DMS153 (cell line): ENCODE data around the gene GHRHR.

Source experiments
- DNase-seq: peaks from one replicate; lab custom pipeline; 2025; lab: John Stamatoyannopoulos, UW

Gene GHRHR

DNA sequence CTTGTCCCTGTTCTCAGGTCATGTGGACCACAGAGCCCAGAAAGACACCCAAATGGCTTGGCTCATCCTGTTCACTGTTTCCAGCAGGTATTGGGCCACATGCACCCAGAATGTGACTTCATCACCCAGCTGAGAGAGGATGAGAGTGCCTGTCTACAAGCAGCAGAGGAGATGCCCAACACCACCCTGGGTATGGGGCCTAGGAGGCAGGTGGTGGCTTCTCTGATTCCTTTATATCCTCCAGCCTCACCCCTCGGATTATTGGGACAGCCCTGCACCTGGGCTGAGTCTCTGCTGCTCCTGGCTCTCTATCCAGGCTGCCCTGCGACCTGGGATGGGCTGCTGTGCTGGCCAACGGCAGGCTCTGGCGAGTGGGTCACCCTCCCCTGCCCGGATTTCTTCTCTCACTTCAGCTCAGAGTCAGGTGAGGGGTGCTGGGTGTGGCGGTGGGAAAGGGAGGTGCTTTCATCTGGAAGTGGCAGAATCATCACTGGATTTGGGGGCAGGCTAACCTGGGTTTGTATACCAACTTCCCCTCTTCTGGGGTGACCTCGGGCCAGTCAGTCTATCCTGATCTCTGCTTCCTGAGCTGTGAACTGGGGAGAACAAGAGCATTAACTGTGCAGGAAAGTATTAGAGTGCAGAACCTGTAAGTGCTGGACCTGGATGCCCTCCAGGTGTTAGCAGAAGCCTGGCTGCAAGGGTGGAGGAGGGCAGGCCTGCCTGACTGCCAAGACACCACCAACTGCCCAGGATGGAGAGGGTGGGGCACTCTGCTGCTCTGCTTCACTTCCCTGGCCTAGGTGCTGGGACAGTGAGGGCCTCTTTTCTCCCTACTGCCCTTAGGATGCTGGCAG is 5.2 kb downstream of the GHRHR start:
- peak; percentile 17 for DNase-seq

DNA sequence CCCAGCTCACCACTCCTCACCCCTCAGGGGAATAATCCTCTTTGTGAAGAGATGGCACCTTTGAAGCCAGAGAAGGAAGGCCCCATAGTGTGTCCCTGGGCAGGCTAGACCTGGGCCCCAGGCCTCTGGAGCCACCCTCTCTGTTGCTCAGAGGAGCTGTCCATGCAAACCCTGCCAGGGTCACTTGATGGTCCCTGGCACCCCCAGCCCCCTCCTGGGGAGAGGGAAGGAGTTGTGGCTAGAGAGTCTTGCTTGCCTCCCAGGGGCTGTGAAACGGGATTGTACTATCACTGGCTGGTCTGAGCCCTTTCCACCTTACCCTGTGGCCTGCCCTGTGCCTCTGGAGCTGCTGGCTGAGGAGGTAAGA is 5.8 kb downstream of the GHRHR start:
- no peak for DNase-seq

GRCh38 chr7:30970074-30970473 is 6.3 kb downstream of the GHRHR start:
- no peak for DNase-seq

DNA sequence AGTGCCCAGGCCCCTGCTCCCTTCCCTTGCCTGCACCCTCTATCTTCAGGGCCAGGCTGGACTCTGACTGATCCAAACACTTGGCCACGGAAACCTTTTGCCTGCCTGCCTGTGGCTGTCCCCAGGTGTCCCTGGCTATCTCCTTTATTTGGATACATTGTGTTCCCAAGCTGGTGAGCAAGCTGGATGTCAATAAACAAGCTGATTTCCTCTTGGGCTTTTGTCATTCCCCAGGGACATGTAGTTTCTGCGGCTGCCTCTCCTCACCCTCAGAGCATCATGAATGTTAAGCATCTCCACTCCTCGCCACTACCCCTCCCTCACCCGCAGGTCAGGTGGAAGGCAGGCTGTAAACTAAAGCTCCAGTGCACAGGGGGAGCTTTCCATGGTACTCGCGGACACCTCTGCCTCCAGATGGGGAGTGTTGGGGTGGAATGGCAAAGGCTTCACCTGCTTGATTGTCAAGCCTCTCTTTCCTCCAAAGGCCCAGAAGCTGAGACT is 6.9 kb downstream of the GHRHR start:
- peak; percentile 99 for DNase-seq

- DNase-seq: no peak
These were observed 7.7 kb downstream of the GHRHR start for GRCh38 chr7:30971440-30971839.

DNA sequence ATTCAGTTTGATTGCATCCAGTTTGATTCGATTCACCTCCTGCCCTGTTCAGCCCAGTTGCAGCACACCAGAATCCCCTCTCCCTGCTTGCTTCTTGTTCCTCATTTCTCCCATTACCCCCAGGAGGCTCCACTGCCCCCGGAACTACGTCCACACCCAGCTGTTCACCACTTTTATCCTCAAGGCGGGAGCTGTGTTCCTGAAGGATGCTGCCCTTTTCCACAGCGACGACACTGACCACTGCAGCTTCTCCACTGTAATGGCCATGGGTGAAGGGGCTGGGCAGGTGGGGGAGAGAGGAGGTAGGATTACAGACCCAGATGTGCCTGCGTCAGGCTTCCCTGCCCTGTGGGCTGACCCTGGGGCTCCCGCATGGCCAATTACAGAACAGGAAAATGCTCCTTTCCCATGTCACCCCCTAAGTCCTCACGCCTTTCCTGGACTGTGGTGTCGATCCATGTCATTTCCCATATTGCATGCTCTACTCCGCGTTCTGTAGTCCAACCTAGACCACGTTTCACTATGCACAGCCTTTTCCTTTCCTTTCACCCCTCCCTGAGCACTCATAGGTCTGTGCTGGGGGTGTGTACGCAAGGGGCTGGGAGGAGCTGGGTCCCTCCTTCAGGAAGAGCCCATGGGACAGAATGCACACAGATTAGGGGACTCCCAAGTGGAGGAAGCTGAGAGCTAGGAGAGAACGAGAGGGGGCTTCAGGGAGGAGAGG is 8.2 kb downstream of the GHRHR start:
- DNase-seq: no peak

DNA sequence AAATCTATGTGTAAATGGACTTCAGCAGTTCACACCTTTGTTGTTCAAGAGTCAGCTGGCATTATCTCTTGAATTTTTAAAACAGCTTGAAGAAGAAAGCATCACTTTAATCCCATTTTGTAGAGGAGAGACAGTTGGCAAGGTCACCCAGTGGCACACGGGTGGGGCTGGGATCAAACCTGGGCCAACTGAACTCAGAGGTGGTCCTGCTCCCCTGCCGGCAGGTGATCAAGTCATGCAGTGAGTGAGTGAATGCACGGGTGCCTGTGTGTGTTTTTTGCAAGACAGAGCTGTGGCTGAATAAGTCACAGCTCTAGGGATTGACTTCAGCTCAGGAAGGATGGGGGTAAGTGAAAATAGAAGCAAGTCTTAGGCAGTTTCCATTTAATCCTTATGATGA is 9.5 kb downstream of the GHRHR start:
- no peak for DNase-seq

DNA sequence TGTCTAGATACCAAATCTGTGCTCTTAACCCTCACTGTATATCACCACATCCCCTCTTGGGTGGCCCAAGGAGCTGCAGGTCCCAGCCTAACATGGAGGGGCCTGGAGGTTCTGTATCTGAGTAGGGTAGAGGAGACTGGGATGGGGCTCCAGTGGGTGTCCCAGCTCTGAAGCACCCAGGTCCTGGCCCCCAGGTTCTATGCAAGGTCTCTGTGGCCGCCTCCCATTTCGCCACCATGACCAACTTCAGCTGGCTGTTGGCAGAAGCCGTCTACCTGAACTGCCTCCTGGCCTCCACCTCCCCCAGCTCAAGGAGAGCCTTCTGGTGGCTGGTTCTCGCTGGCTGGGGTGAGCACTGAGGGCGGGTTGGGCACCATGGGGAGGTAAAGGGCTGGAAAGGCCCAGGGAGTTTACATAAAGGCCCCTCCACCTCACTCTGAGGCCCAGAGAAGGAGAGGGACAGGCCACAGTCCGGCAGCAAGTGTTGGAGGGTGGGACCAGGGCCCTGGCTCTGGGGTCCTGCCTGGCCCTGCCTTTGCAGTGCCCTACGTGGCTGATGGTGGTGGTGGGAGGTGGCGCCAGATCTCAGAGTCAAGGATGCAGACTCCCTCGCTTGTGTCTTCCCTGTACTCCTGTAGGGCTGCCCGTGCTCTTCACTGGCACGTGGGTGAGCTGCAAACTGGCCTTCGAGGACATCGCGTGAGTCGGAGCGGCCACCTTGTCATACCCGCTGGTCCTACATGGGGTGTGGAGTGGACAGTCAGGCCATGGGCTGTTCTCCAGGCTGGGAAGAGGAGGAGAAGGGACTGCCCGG is 10.2 kb downstream of the GHRHR start:
- DNase-seq: no peak

GRCh38 chr7:30974605-30975255 is 11.0 kb downstream of the GHRHR start:
- DNase-seq: peak; percentile 31

GRCh38 chr7:30975256-30975899 is 11.6 kb downstream of the GHRHR start:
- DNase-seq: no peak

- no peak for DNase-seq
These were observed 12.6 kb downstream of the GHRHR start for GRCh38 chr7:30976381-30976780.

GRCh38 chr7:30977222-30977621 is 13.5 kb downstream of the GHRHR start:
- DNase-seq: no peak

DNA sequence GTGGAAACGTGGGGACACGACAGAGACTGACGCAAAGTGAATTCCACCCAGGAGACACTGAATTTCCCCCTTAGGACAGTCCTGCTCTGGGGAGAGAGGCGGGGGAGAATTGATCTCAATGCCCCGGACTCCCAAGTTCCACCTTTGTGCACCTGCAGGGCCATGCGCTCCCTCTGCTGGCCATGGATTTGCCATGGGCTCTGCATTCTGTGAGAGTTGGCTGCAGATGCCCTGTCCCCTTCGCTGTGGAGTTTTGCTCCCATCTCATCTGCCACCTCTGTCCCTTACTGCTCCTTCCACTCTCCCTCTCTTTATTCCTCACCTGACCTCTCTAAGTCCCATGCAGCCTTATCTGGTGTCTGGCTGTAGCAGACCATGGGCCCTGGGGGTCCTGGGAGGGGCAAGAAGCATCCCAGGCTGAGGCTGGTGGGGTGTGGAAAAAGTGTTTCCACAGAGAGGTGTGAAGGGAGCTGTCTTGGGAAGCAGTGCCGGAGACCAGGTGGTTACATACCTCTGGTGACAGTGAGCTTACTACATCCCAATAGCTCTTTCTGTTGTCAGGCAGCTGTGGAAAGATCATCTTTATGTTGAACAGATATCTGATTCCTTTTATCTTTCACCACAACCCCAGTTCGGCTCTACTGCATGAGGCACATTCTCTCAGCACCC is 14.3 kb downstream of the GHRHR start:
- DNase-seq: peak; percentile 43

- DNase-seq: no peak
These were observed 15.3 kb downstream of the GHRHR start for GRCh38 chr7:30979027-30979426.

DNA sequence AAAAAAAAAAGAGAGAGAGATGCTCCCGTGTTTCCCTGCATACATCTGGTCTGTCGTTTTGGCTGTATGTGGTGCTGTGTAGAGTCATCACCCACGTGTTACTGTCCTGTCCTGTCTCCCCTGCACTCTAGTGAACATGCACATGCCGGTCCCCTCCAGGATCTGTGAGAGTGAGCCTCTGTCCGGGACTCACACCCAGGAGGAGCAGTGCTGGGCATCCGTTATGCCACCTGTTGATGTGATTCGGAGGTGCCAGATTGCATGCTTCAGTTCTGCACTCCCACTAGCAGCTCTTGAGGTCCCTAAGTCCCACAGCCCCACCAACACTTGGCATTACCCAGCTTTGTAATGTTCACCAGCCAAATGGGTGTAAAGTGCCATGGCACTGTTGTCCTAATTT is 16.4 kb downstream of the GHRHR start:
- no peak for DNase-seq

DNA sequence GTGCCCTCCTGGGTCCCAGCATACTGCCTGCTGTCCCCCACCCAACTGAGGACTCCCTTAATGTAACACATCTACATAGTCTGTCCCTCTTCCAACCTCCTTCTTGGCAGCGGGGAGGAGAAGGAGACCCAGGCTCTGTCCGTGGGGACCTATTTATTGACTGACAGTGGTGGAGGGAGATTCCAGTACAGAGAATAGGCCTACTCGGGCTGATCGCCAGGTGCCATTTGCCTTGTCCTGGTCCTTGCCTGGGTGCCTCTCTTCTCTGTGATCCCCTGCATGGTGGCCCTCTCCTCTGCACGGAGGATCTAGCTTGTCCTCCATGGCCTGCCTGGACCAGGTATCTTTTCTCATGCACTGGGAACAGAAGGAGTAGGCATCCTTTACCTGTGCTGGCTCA is 17.0 kb downstream of the GHRHR start:
- DNase-seq: no peak

DNA sequence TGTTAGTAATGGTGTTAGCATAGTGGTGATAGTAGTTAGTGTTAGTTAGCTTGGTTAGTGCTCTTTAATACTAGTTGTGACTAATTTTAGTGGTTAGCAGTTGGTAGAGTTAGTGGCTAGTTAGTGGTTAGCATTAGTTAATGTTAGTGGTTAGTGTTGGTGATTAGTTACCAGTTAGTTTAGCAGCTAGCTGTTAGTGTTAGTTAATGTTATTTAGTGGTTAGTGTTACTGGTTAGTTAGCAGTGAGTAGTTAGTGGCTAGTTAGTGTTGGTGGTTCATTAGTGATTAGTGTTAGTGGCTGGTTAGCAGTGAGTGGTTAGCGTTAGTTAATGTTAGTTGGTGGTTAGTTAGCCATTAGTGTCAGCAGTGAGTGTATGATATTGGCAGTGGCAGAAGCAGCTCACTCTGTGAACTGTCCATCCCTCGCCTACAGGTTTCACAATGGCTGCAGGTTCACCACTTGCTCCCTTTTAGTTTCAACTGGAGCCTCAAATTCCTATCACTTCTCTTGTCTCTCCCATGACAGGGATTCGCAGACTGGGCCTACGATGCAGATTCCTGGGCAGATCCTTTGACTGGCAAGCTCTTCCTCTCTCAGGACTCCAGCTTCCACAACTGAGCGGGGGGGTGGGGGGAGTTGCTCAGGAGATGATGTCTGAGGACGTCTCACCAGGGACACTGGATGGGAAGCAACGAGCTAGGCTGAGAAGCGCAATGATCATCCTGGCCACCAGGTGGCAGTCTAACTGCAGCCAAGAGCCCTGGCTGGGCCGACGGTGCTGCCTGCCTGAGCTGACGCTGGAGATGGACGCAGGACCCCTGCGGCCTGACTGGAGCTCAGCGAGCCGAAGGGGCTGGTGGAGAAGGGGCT is 19.5 kb downstream of the GHRHR start:
- DNase-seq: peak; percentile 60

DNA sequence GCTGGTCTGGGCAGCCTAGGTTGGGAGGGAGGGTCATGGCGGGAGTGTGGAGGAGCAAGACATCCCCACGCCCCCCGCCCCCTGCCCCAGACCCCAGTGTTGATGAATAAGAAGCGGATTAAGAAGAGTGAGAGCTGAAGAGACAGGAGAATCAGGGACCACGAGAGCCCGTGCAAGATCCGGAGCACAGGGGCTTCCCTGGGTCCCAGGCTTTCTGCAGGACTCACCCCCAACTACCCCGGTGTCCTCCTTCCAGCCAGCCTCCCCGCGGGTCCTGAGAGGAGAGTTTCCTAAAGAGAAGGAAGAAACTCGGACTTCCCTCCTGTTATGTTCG is 20.1 kb downstream of the GHRHR start:
- DNase-seq: no peak

DNA sequence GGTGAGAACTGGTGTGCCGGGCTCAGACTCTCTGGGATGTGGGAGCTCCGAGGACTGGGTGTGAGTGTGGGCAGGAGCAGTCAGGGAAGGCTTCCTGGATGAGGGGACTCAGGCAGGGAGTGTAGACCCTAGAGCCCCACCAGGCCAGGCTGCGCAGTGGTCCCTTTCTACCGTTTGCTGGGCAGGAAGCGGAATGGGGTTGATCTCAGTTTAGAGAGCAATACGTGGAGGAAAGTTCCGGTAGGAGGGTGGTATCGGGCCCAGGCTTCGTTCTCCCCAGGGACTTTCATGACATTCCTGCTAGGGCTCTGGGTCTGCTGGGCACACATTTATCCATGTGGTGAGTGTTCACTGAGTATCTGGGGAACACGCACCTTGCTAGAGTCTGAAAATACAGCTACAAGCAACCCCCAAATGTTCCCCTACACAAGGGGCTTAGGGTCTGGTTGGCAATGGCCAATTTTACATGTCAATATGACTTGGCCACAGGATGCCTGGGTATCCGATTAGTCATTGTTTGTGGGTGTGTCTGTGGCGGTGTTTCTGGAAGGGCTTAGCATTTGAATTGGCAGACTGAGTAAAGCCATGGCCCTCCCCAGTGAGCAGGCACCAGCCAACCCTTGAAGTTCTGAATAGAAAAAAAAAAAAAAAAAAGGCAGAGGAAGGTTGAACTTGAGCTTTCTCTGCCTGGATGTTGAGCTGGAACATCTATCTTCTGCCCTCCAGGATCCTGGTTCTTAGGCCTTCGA is 20.8 kb downstream of the GHRHR start:
- DNase-seq: peak; percentile 12
